HepG2 (cell line): ENCODE results near the gene PPP2R2B. TPM values are rescaled to one million over a fixed set of nuclear protein-coding genes. Genes with fewer than 3 reads are reported as not detected.

Experiments used
- SRSF1 ChIP-seq: fragments of 200-400 bp; formaldehyde crosslinking; optimal IDR thresholded peaks from 2 replicates; pipeline ENCODE3; 2017; ENCODE audit warnings: mild to moderate bottlenecking, low read depth, low read length, moderate library complexity
- ZNF430 ChIP-seq: sonication (generic); formaldehyde crosslinking; IDR thresholded peaks from 2 replicates; pipeline ENCODE4 v1.9.0; 2021; ENCODE audit warnings: mild to moderate bottlenecking, missing genetic modification reagents
- polyA plus RNA-seq, 8 experiments: library from polyadenylated mRNA; depleted of rRNA in 3 of 8; stranded (reverse) in 7 of 8; unstranded in 1 of 8; fragments of >200 nt; fragmentation: Illumina TruSeq in 4 of 8; extraction: Trizol in 4 of 8; gene quantifications; 2 replicates each; pipeline versions ENCODE4 v1.2.1 to v1.2.3, GENCODE V29; 2011 to 2016; ENCODE audit warnings: low read depth in 4 of 8, missing spikeins in 1 of 8, mixed read lengths in 1 of 8; ENCODE audit not compliant: insufficient read depth in 1 of 8
- total RNA-seq, 5 experiments: library from RNA; depleted of rRNA; stranded (reverse); fragments of >200 nt; fragmentation: Illumina TruSeq; extraction: Trizol; gene quantifications; 2 replicates each; pipeline ENCODE4 v1.2.3, GENCODE V29; 2016; ENCODE audit warnings: low read depth in 1 of 5
- TF ChIP-seq, protein P1 (sequence below): sonication (generic); formaldehyde crosslinking; IDR thresholded peaks from 2 replicates; pipeline ENCODE4 v1.4.0; 2020; ENCODE audit warnings: mild to moderate bottlenecking, missing genetic modification reagents
- TF ChIP-seq, protein P2 (sequence below): sonication (generic); formaldehyde crosslinking; IDR thresholded peaks from 2 replicates; pipeline ENCODE4 v1.4.0; 2020; ENCODE audit warnings: low read depth, missing genetic modification reagents
- TF ChIP-seq, protein P3 (sequence below): sonication (generic); formaldehyde crosslinking; conservative IDR thresholded peaks from 2 replicates; pipeline ENCODE4 v1.4.0; 2020; ENCODE audit warnings: mild to moderate bottlenecking, missing genetic modification reagents, moderate library complexity
- TF ChIP-seq, protein P4 (sequence below): sonication (generic); formaldehyde crosslinking; IDR thresholded peaks from 2 replicates; pipeline ENCODE4 v1.9.0; 2022; ENCODE audit warnings: missing genetic modification reagents, mild to moderate bottlenecking, borderline replicate concordance

The PPP2R2B gene
- total and polyA plus RNA-seq, 2 of the 13 experiments (the other 11 are each of a cell fraction or from before 2014, with no cell fraction given), result not detected

DNA sequence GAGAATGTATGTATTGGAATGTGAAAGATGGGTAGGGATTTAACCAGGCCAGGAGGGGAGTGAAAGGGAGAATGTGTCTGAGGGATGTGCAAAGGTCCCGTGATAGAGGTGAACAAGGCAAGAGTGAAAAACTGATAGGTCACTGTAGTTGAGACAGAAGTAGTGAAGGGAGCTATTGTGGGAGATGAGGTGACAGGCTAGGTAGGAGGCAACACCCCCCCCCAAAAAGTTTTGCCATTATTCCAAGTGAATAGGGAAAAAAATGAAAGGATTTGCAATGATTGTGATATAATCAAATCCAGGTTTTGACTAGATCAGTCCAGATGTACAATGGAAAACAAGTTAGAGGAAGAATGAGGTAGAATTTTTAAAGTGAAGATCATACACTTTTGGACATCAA lies 226.0 kb downstream of the PPP2R2B start (continued):
- TF ChIP-seq, protein P1, sequence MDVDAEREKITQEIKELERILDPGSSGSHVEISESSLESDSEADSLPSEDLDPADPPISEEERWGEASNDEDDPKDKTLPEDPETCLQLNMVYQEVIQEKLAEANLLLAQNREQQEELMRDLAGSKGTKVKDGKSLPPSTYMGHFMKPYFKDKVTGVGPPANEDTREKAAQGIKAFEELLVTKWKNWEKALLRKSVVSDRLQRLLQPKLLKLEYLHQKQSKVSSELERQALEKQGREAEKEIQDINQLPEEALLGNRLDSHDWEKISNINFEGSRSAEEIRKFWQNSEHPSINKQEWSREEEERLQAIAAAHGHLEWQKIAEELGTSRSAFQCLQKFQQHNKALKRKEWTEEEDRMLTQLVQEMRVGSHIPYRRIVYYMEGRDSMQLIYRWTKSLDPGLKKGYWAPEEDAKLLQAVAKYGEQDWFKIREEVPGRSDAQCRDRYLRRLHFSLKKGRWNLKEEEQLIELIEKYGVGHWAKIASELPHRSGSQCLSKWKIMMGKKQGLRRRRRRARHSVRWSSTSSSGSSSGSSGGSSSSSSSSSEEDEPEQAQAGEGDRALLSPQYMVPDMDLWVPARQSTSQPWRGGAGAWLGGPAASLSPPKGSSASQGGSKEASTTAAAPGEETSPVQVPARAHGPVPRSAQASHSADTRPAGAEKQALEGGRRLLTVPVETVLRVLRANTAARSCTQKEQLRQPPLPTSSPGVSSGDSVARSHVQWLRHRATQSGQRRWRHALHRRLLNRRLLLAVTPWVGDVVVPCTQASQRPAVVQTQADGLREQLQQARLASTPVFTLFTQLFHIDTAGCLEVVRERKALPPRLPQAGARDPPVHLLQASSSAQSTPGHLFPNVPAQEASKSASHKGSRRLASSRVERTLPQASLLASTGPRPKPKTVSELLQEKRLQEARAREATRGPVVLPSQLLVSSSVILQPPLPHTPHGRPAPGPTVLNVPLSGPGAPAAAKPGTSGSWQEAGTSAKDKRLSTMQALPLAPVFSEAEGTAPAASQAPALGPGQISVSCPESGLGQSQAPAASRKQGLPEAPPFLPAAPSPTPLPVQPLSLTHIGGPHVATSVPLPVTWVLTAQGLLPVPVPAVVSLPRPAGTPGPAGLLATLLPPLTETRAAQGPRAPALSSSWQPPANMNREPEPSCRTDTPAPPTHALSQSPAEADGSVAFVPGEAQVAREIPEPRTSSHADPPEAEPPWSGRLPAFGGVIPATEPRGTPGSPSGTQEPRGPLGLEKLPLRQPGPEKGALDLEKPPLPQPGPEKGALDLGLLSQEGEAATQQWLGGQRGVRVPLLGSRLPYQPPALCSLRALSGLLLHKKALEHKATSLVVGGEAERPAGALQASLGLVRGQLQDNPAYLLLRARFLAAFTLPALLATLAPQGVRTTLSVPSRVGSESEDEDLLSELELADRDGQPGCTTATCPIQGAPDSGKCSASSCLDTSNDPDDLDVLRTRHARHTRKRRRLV (CRISPR knock-in tag), result no peak
- TF ChIP-seq ZNF430 (CRISPR knock-in tag) (no peak), SRSF1 (no peak)
- TF ChIP-seq, protein P2, sequence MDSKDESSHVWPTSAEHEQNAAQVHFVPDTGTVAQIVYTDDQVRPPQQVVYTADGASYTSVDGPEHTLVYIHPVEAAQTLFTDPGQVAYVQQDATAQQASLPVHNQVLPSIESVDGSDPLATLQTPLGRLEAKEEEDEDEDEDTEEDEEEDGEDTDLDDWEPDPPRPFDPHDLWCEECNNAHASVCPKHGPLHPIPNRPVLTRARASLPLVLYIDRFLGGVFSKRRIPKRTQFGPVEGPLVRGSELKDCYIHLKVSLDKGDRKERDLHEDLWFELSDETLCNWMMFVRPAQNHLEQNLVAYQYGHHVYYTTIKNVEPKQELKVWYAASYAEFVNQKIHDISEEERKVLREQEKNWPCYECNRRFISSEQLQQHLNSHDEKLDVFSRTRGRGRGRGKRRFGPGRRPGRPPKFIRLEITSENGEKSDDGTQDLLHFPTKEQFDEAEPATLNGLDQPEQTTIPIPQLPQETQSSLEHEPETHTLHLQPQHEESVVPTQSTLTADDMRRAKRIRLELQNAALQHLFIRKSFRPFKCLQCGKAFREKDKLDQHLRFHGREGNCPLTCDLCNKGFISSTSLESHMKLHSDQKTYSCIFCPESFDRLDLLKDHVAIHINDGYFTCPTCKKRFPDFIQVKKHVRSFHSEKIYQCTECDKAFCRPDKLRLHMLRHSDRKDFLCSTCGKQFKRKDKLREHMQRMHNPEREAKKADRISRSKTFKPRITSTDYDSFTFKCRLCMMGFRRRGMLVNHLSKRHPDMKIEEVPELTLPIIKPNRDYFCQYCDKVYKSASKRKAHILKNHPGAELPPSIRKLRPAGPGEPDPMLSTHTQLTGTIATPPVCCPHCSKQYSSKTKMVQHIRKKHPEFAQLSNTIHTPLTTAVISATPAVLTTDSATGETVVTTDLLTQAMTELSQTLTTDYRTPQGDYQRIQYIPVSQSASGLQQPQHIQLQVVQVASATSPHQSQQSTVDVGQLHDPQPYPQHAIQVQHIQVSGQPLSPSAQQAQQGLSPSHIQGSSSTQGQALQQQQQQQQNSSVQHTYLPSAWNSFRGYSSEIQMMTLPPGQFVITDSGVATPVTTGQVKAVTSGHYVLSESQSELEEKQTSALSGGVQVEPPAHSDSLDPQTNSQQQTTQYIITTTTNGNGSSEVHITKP (CRISPR knock-in tag), result no peak
- TF ChIP-seq, protein P3, sequence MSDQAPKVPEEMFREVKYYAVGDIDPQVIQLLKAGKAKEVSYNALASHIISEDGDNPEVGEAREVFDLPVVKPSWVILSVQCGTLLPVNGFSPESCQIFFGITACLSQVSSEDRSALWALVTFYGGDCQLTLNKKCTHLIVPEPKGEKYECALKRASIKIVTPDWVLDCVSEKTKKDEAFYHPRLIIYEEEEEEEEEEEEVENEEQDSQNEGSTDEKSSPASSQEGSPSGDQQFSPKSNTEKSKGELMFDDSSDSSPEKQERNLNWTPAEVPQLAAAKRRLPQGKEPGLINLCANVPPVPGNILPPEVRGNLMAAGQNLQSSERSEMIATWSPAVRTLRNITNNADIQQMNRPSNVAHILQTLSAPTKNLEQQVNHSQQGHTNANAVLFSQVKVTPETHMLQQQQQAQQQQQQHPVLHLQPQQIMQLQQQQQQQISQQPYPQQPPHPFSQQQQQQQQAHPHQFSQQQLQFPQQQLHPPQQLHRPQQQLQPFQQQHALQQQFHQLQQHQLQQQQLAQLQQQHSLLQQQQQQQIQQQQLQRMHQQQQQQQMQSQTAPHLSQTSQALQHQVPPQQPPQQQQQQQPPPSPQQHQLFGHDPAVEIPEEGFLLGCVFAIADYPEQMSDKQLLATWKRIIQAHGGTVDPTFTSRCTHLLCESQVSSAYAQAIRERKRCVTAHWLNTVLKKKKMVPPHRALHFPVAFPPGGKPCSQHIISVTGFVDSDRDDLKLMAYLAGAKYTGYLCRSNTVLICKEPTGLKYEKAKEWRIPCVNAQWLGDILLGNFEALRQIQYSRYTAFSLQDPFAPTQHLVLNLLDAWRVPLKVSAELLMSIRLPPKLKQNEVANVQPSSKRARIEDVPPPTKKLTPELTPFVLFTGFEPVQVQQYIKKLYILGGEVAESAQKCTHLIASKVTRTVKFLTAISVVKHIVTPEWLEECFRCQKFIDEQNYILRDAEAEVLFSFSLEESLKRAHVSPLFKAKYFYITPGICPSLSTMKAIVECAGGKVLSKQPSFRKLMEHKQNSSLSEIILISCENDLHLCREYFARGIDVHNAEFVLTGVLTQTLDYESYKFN, result no peak
- TF ChIP-seq, protein P4, sequence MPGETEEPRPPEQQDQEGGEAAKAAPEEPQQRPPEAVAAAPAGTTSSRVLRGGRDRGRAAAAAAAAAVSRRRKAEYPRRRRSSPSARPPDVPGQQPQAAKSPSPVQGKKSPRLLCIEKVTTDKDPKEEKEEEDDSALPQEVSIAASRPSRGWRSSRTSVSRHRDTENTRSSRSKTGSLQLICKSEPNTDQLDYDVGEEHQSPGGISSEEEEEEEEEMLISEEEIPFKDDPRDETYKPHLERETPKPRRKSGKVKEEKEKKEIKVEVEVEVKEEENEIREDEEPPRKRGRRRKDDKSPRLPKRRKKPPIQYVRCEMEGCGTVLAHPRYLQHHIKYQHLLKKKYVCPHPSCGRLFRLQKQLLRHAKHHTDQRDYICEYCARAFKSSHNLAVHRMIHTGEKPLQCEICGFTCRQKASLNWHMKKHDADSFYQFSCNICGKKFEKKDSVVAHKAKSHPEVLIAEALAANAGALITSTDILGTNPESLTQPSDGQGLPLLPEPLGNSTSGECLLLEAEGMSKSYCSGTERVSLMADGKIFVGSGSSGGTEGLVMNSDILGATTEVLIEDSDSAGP (CRISPR knock-in tag), result no peak
